ENCODE data around the gene PLCD1.
"Not testable (repeated sequence)": the region's sequence is repeated elsewhere in the genome, so short reads cannot be mapped to it uniquely, and the experiment has no call there.

The PLCD1 gene

GRCh38 chr3:37997791-37998370 is 31.6 kb downstream of the PLCD1 start:
- DNase-seq: no peak

- DNase-seq: no peak
Observed at GRCh38 chr3:37997342-37997741, 32.1 kb downstream of the PLCD1 start.

- no peak for DNase-seq
Observed at GRCh38 chr3:37996785-37997301, 32.6 kb downstream of the PLCD1 start.

- DNase-seq: no peak
Observed at GRCh38 chr3:37995652-37996641, 33.5 kb downstream of the PLCD1 start.

GRCh38 chr3:37994639-37994972 is 34.8 kb downstream of the PLCD1 start:
- DNase-seq: no peak

- DNase-seq: no peak
Observed at GRCh38 chr3:37993820-37994638, 35.4 kb downstream of the PLCD1 start.

- DNase-seq: no peak
Observed at GRCh38 chr3:37993460-37993819, 36.0 kb downstream of the PLCD1 start.

- no peak for DNase-seq
Observed at GRCh38 chr3:37993067-37993455, 36.4 kb downstream of the PLCD1 start.

- no peak for DNase-seq
Observed at GRCh38 chr3:37992271-37993066, 37.0 kb downstream of the PLCD1 start.

- no peak for DNase-seq
Observed at GRCh38 chr3:37991823-37992222, 37.6 kb downstream of the PLCD1 start.

- no peak for DNase-seq
Observed at GRCh38 chr3:37991109-37991508, 38.3 kb downstream of the PLCD1 start.

- peak; percentile 32 for DNase-seq
Observed at GRCh38 chr3:37990527-37990926, 38.9 kb downstream of the PLCD1 start, which contains the start of gene VILL. VILL (plus strand) TSS chr3:37990786; CDS start chr3:37993673, 2,887 bp downstream.

GRCh38 chr3:37989821-37990480 is 39.5 kb downstream of the PLCD1 start:
- DNase-seq: no peak

GRCh38 chr3:37988931-37989525 is 40.4 kb downstream of the PLCD1 start:
- no peak for DNase-seq

- DNase-seq: not testable (repeated sequence)
Observed at GRCh38 chr3:37988376-37988775, 41.1 kb downstream of the PLCD1 start.

- no peak for DNase-seq
Observed at GRCh38 chr3:37987751-37988179, 41.7 kb downstream of the PLCD1 start.

- no peak for DNase-seq
Observed at GRCh38 chr3:37987315-37987697, 42.1 kb downstream of the PLCD1 start.

- DNase-seq: peak; percentile 82
Observed at GRCh38 chr3:37986479-37987314, 42.7 kb downstream of the PLCD1 start.

- DNase-seq: no peak
Observed at GRCh38 chr3:37985637-37986320, 43.7 kb downstream of the PLCD1 start.

- no peak for DNase-seq
Observed at GRCh38 chr3:37984596-37984995, 44.8 kb downstream of the PLCD1 start.

All from NCI-H510A (cell line).